ENCODE results near the gene DISP2.
A peak's percentile ranks its signal among the peaks of the same experiment; 100 is the strongest.

DISP2 gene

GRCh38 chr15:40320409-40320808 lies 37.6 kb upstream of the DISP2 start:
- H3K27ac Mint-ChIP-seq = no peak overlapping the region
- peaks cover 23% of the 10 kb centered on the region for H3K4me1 Mint-ChIP-seq
- H3K4me3 Mint-ChIP-seq = no peak overlapping the region
- no peak for DNase-seq
- H3K27me3 Mint-ChIP-seq (ENCODE audit: low read depth, poor library complexity) = peaks cover 71% of the 10 kb centered on the region
- no peak for TF ChIP-seq CTCF (IDR thresholded peaks at IDR 0.05)
- peaks cover 4% of the 10 kb centered on the region for H3K9me3 Mint-ChIP-seq
- H3K36me3 Mint-ChIP-seq (ENCODE audit: low read depth) = peaks cover 4% of the 10 kb centered on the region

GRCh38 chr15:40320931-40321371 lies 37.1 kb upstream of the DISP2 start:
- TF ChIP-seq CTCF (IDR thresholded peaks at IDR 0.05) = peak; percentile 94
- Mint-ChIP-seq H3K4me3 (no peak overlapping the region), H3K36me3 (ENCODE audit: low read depth) (peaks cover 6% of the 10 kb centered on the region), H3K27me3 (ENCODE audit: low read depth, poor library complexity) (peaks cover 71% of the 10 kb centered on the region), H3K4me1 (peaks cover 25% of the 10 kb centered on the region), H3K27ac (no peak overlapping the region), H3K9me3 (peaks cover 4% of the 10 kb centered on the region)
- peak; percentile 57 for DNase-seq

- no peak for TF ChIP-seq CTCF (IDR thresholded peaks at IDR 0.05)
- peaks cover 42% of the 10 kb centered on the region for H3K4me1 Mint-ChIP-seq
- peaks cover 70% of the 10 kb centered on the region for H3K27me3 Mint-ChIP-seq (ENCODE audit: low read depth, poor library complexity)
- peaks cover 18% of the 10 kb centered on the region for H3K36me3 Mint-ChIP-seq (ENCODE audit: low read depth)
- peaks cover 4% of the 10 kb centered on the region for H3K9me3 Mint-ChIP-seq
- H3K27ac Mint-ChIP-seq = no peak overlapping the region
- DNase-seq = peak; percentile 33
- H3K4me3 Mint-ChIP-seq = peak overlapping the region; percentile 67
Observed at GRCh38 chr15:40322531-40323238, 35.3 kb upstream of the DISP2 start.

GRCh38 chr15:40323239-40323952 lies 34.6 kb upstream of the DISP2 start, which contains the start of gene INAFM2:
Gene INAFM2, plus strand, starts transcription at chr15:40323692. Its CDS starts 364 bp downstream, at chr15:40324056.
- H3K4me3 Mint-ChIP-seq = peak within 1 kb of the TSS; percentile 81
- peaks cover 70% of the 10 kb centered on the region for H3K27me3 Mint-ChIP-seq (ENCODE audit: low read depth, poor library complexity)

More at GRCh38 chr15:40323239-40323952, 34.6 kb upstream of the DISP2 start, which contains the start of gene INAFM2:
- peak; percentile 65 for TF ChIP-seq CTCF (IDR thresholded peaks at IDR 0.05)
- no peak within 1 kb of the TSS for H3K27ac Mint-ChIP-seq
- H3K4me1 Mint-ChIP-seq = peaks cover 49% of the 10 kb centered on the region
- peaks cover 18% of the 10 kb centered on the region for H3K36me3 Mint-ChIP-seq (ENCODE audit: low read depth)
- peak; percentile 94 for DNase-seq
- H3K9me3 Mint-ChIP-seq = peaks cover 4% of the 10 kb centered on the region

All from nephron progenitor cell (in vitro differentiated cells).